WTC11 (cell line): ENCODE results near the gene ADCY5. TPM values are rescaled to one million over a fixed set of nuclear protein-coding genes. Genes with fewer than 3 reads are reported as not detected.

Experiments used
- ATAC-seq: fragments of 200-7000 bp; cut with Tn5 transposase; 2 replicates; pipeline ENCODE4 v1.10.0; 2021; ENCODE audit warnings: mild to moderate bottlenecking, moderate library complexity
- CTCF ChIA-PET: fragments of 300-600 bp; sonication (Branson Sonifier 250); formaldehyde crosslinking; loops from one replicate; lab custom pipeline; 2021; ENCODE audit warnings: antibody characterized with exemption; lab: Charles Lee
- POLR2A ChIA-PET: fragments of 350-600 bp; sonication (Branson Sonifier 250); formaldehyde crosslinking; loops from one replicate; lab custom pipeline; 2021; ENCODE audit warnings: antibody characterized with exemption; lab: Charles Lee
- DNase-seq: peaks from one replicate; pipeline ENCODE4 v3.0.0; 2021; ENCODE audit warnings: low spot score
- H3K27ac Mint-ChIP-seq: 2 replicates; pipeline ENCODE4 v1.8.0; 2021; ENCODE audit warnings: mixed read lengths
- H3K27me3 Mint-ChIP-seq: 2 replicates; pipeline ENCODE4 v1.8.0; 2021; ENCODE audit warnings: low read depth, mild to moderate bottlenecking, moderate library complexity, mixed read lengths
- H3K36me3 Mint-ChIP-seq: 2 replicates; pipeline ENCODE4 v1.8.0; 2021; ENCODE audit warnings: mixed read lengths
- H3K4me1 Mint-ChIP-seq: 2 replicates; pipeline ENCODE4 v1.8.0; 2022; ENCODE audit warnings: mixed read lengths
- H3K4me3 Mint-ChIP-seq: 2 replicates; pipeline ENCODE4 v1.8.0; 2021; ENCODE audit warnings: mild to moderate bottlenecking, moderate library complexity, mixed read lengths
- H3K9me3 Mint-ChIP-seq: 2 replicates; pipeline ENCODE4 v1.8.0; 2021; ENCODE audit warnings: mixed read lengths
- CTCF ChIP-seq: fragments of 200-600 bp; IDR thresholded peaks from 2 replicates; pipeline ENCODE4 v1.8.0; 2022; ENCODE audit warnings: antibody characterized with exemption
- E2F5 ChIP-seq: sonication (generic); formaldehyde crosslinking; IDR thresholded peaks from 2 replicates; pipeline ENCODE4 v1.8.1; 2022; ENCODE audit warnings: mild to moderate bottlenecking, moderate library complexity, missing genetic modification reagents
- FOXP1 ChIP-seq: sonication (generic); formaldehyde crosslinking; IDR thresholded peaks from 2 replicates; pipeline ENCODE4 v1.8.0; 2022; ENCODE audit warnings: missing genetic modification reagents, mild to moderate bottlenecking, moderate library complexity, borderline replicate concordance
- MLX ChIP-seq: sonication (generic); formaldehyde crosslinking; IDR thresholded peaks from 2 replicates; pipeline ENCODE4 v1.8.1; 2023; ENCODE audit warnings: mild to moderate bottlenecking, missing genetic modification reagents, moderate library complexity
- NR1H2 ChIP-seq: sonication (generic); formaldehyde crosslinking; IDR thresholded peaks from 2 replicates; pipeline ENCODE4 v1.9.0; 2021; ENCODE audit warnings: mild to moderate bottlenecking, moderate library complexity, missing genetic modification reagents
- NR2C2 ChIP-seq: sonication (generic); formaldehyde crosslinking; IDR thresholded peaks from 2 replicates; pipeline ENCODE4 v1.8.0; 2022; ENCODE audit warnings: mild to moderate bottlenecking, missing genetic modification reagents
- STAT6 ChIP-seq: sonication (generic); formaldehyde crosslinking; conservative IDR thresholded peaks from 2 replicates; pipeline ENCODE4 v1.8.1; 2023; ENCODE audit warnings: mild to moderate bottlenecking, low read depth, missing genetic modification reagents, moderate library complexity
- TEAD1 ChIP-seq: sonication (generic); formaldehyde crosslinking; IDR thresholded peaks from 2 replicates; pipeline ENCODE4 v1.8.0; 2022; ENCODE audit warnings: mild to moderate bottlenecking, missing genetic modification reagents
- ZNF138 ChIP-seq: sonication (generic); formaldehyde crosslinking; conservative IDR thresholded peaks from 2 replicates; pipeline ENCODE4 v1.8.1; 2022; ENCODE audit warnings: mild to moderate bottlenecking, moderate library complexity, missing genetic modification reagents
- ZNF423 ChIP-seq: fragments of 250-450 bp; sonication (Bioruptor Pico); IDR thresholded peaks from 2 replicates; pipeline ENCODE4 v2.1.2; 2022; ENCODE audit warnings: mild to moderate bottlenecking, moderate library complexity
- ZNF532 ChIP-seq: fragments of 250-450 bp; sonication (Bioruptor Pico); IDR thresholded peaks from 2 replicates; pipeline ENCODE4 v1.9.0; 2021; ENCODE audit warnings: mild to moderate bottlenecking, borderline replicate concordance
- total RNA-seq: library from RNA; stranded (reverse); gene quantifications from 3 replicates; pipeline ENCODE4 v1.2.3, GENCODE V29; 2021

ADCY5 gene
- total RNA-seq, 1 experiment from 2014 or later, result 23.5 TPM

- no peak overlapping the region for H3K27ac Mint-ChIP-seq
- H3K9me3 Mint-ChIP-seq, result no peaks in the 10 kb centered on the region
- no peak for TF ChIP-seq MLX (CRISPR knock-in tag)
- peak; percentile 94 for TF ChIP-seq CTCF
- no peak for TF ChIP-seq NR1H2 (CRISPR knock-in tag)
- peak; percentile 89 for TF ChIP-seq ZNF423 (CRISPR knock-in tag)
- TF ChIP-seq ZNF138 (CRISPR knock-in tag), result 0 out of 2 replicates have a peak, but pooled peaks have one; percentile 17
- TF ChIP-seq, all 79 proteins: peak for 3
- Mint-ChIP-seq H3K27me3 (no peaks in the 10 kb centered on the region), H3K36me3 (no peaks in the 10 kb centered on the region), H3K4me1 (peaks cover 20% of the 10 kb centered on the region), H3K4me3 (no peak overlapping the region)
- ChIA-PET POLR2A (no interaction called here), CTCF (interaction anchor here (0.6 to 4.1 kb wide), 15 partner anchors 8 to 160 kb away, joined by 3 to 24 read pairs (median 4); partner anchors contain the start of gene ADCY5)
- DNase-seq (peak; percentile 90), ATAC-seq (peak; percentile 86)
Observed at GRCh38 chr3:123328851-123329635, 119.8 kb downstream of the ADCY5 start.

GRCh38 chr3:123327956-123328850 is 120.7 kb downstream of the ADCY5 start:
- ChIA-PET CTCF (interaction anchor here (1.1 to 4.1 kb wide), 7 partner anchors 9 to 161 kb away, joined by 3 to 24 read pairs (median 14); partner anchors contain the start of gene ADCY5), POLR2A (no interaction called here)
- H3K4me3 Mint-ChIP-seq, result no peak overlapping the region
- no peaks in the 10 kb centered on the region for H3K36me3 Mint-ChIP-seq
- TF ChIP-seq ZNF532 (CRISPR knock-in tag) (no peak), E2F5 (CRISPR knock-in tag) (no peak), FOXP1 (CRISPR knock-in tag) (no peak), TEAD1 (CRISPR knock-in tag) (no peak), NR2C2 (no peak), STAT6 (no peak)
- DNase-seq (no peak), ATAC-seq (0 out of 2 replicates have a peak, but pooled peaks have one; percentile 5)
- H3K4me1 Mint-ChIP-seq, result peaks cover 24% of the 10 kb centered on the region
- H3K27me3 Mint-ChIP-seq, result no peaks in the 10 kb centered on the region
- no peak overlapping the region for H3K27ac Mint-ChIP-seq
- no peaks in the 10 kb centered on the region for H3K9me3 Mint-ChIP-seq
